Karpas-422 (cell line): ENCODE results near the gene TSPAN9. TPM values are rescaled to one million over a fixed set of nuclear protein-coding genes. Genes with fewer than 3 reads are reported as not detected.

Experiments used
- DNase-seq: peaks from one replicate; pipeline ENCODE4 v3.0.0-alpha.2; 2015
- H2AFZ ChIP-seq: fragments of 200-600 bp; sonication (generic); 2 replicates; pipeline ENCODE4 v1.6.1; 2014; ENCODE audit warnings: antibody characterized with exemption, low read length, mixed read lengths
- H3K27ac ChIP-seq: fragments of 200-600 bp; sonication (generic); 2 replicates; pipeline ENCODE4 v1.5.1; 2014; ENCODE audit warnings: mild to moderate bottlenecking, low read length, moderate library complexity
- H3K27me3 ChIP-seq: fragments of 200-600 bp; sonication (generic); 2 replicates; pipeline ENCODE4 v1.6.1; 2014; ENCODE audit warnings: low read length, mixed read lengths
- H3K36me3 ChIP-seq: fragments of 200-600 bp; sonication (generic); 2 replicates; pipeline ENCODE4 v1.6.1; 2014; ENCODE audit warnings: low read length, mixed read lengths; ENCODE audit not compliant: insufficient read depth
- H3K4me1 ChIP-seq: fragments of 200-600 bp; sonication (generic); 2 replicates; pipeline ENCODE4 v1.6.1; 2014; ENCODE audit warnings: mild to moderate bottlenecking, low read length, mixed read lengths
- H3K4me2 ChIP-seq: fragments of 200-600 bp; sonication (generic); 2 replicates; pipeline ENCODE4 v1.6.1; 2014; ENCODE audit warnings: low read length, low read depth, mild to moderate bottlenecking; ENCODE audit not compliant: poor library complexity, severe bottlenecking
- H3K4me3 ChIP-seq: fragments of 200-600 bp; sonication (generic); 2 replicates; pipeline ENCODE4 v1.5.1; 2014; ENCODE audit warnings: mild to moderate bottlenecking, antibody characterized with exemption, low read length, mixed read lengths
- H3K79me2 ChIP-seq: fragments of 200-600 bp; sonication (generic); 2 replicates; pipeline ENCODE4 v1.6.1; 2014; ENCODE audit warnings: mild to moderate bottlenecking, low read length, mixed read lengths
- H3K9ac ChIP-seq: fragments of 200-600 bp; sonication (generic); 2 replicates; pipeline ENCODE4 v1.6.0; 2014; ENCODE audit warnings: low read length
- H3K9me2 ChIP-seq: fragments of 200-600 bp; sonication (generic), shearing (Covaris generic); replicated peaks from 2 replicates; pipeline ENCODE4 v1.6.0; 2014; ENCODE audit warnings: mild to moderate bottlenecking, low read length, moderate library complexity; ENCODE audit not compliant: insufficient read depth
- H3K9me3 ChIP-seq: fragments of 300-700, 200-600 bp; sonication (generic); 2 replicates; pipeline ENCODE4 v1.6.1; 2014; ENCODE audit warnings: low read length, mixed read lengths
- H4K20me1 ChIP-seq: fragments of 200-600 bp; sonication (generic); 2 replicates; pipeline ENCODE4 v1.6.1; 2014; ENCODE audit warnings: mild to moderate bottlenecking, antibody characterized with exemption, low read length, low read depth; ENCODE audit not compliant: insufficient read depth
- total RNA-seq: library from RNA; depleted of rRNA; stranded (reverse); fragments of >200 nt; shearing (Covaris generic); gene quantifications from 2 replicates; pipeline ENCODE4 v1.2.3, GENCODE V29; 2014; ENCODE audit warnings: low replicate concordance

Gene TSPAN9
- total RNA-seq, 1 experiment from 2014 or later, result 2.0 TPM

DNA sequence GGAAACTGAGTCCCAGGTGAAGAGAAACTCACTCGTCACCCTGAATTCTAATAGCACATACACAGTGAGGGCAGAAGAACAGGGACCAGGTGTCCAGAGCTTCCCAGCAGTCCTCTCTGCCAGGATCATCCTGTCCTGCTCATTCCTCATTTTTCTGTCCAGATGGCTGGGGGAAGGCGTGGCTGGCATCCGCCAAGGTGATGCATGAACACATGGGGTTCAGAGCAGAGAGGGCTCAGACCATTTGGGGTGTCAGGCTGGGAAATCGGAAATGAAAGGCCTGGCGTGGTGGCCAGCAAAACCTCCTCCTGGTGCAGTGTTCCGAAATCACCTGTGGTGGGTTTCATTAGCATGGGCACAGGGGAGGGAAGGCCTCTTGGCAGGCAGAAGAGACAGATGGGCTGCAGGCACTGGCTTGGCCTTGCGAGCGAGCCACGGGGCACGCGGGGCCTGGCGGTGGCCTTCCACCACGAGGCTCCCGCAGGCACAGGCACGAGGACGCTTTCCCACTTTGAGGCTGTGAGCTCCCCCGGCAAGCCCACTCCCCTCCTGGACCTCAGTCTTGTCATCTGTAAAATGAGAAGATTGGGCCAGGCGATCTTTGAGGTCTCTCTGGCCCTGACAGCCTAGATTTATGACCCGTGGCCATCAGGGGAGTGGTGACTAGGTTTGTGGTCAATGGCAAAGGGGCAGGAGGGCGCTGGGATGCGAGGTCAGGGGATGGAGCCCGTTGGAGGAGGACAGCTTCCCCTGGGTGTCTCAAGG is 68.5 kb downstream of the TSPAN9 start:
- no peak for DNase-seq
- Histone ChIP-seq H3K9me2 (no peaks in the 10 kb centered on the region), H3K79me2 (no peaks in the 10 kb centered on the region), H3K27ac (no peak overlapping the region), H3K9ac (no peak overlapping the region), H3K4me3 (no peak overlapping the region), H4K20me1 (no peaks in the 10 kb centered on the region), H2AFZ (no peak overlapping the region), H3K4me2 (no peak overlapping the region), H3K27me3 (no peaks in the 10 kb centered on the region), H3K9me3 (no peaks in the 10 kb centered on the region), H3K36me3 (no peaks in the 10 kb centered on the region), H3K4me1 (no peaks in the 10 kb centered on the region)

DNA sequence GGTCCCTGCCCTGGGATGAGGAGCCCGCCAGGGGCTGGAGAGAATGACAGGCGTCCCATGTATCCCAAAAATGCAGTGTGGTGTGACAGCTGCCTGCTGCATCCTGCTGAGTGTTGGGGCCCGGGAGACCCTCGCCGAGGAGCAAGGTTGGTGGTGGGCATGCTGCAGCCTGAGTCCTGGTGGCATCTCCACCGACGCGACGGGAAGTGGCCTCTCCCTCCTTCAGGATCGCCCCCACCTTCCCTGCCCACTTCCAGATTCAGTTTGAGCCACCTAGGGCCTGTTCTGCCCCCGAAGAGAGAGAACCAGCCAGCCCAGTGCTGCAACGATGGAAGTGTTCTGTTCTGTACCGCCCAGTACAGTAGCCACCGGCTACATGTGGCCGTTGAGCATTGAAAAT is 70.1 kb downstream of the TSPAN9 start:
- Histone ChIP-seq H3K9ac (no peak overlapping the region), H3K9me3 (no peaks in the 10 kb centered on the region), H3K9me2 (no peaks in the 10 kb centered on the region), H2AFZ (no peak overlapping the region), H3K4me3 (no peak overlapping the region), H3K4me1 (no peaks in the 10 kb centered on the region), H4K20me1 (no peaks in the 10 kb centered on the region), H3K36me3 (no peaks in the 10 kb centered on the region), H3K27ac (no peak overlapping the region), H3K4me2 (no peak overlapping the region), H3K79me2 (no peaks in the 10 kb centered on the region), H3K27me3 (no peaks in the 10 kb centered on the region)
- DNase-seq, result no peak

GRCh38 chr12:3148366-3149000 is 71.3 kb downstream of the TSPAN9 start:
- Histone ChIP-seq H3K27me3 (no peaks in the 10 kb centered on the region), H3K27ac (no peak overlapping the region), H3K4me1 (no peaks in the 10 kb centered on the region), H3K79me2 (no peaks in the 10 kb centered on the region), H4K20me1 (no peaks in the 10 kb centered on the region), H3K4me2 (no peak overlapping the region), H3K9ac (no peak overlapping the region), H2AFZ (no peak overlapping the region), H3K36me3 (no peaks in the 10 kb centered on the region), H3K9me3 (no peaks in the 10 kb centered on the region), H3K4me3 (no peak overlapping the region), H3K9me2 (no peaks in the 10 kb centered on the region)
- DNase-seq, result no peak

GRCh38 chr12:3149515-3150307 is 72.5 kb downstream of the TSPAN9 start:
- Histone ChIP-seq H3K9me2 (no peaks in the 10 kb centered on the region), H3K27me3 (no peaks in the 10 kb centered on the region), H4K20me1 (no peaks in the 10 kb centered on the region), H3K9me3 (no peaks in the 10 kb centered on the region), H3K4me3 (no peak overlapping the region), H3K27ac (no peak overlapping the region), H3K36me3 (no peaks in the 10 kb centered on the region), H3K9ac (no peak overlapping the region), H3K4me1 (no peaks in the 10 kb centered on the region), H2AFZ (no peak overlapping the region), H3K79me2 (no peaks in the 10 kb centered on the region), H3K4me2 (no peak overlapping the region)
- no peak for DNase-seq

- Histone ChIP-seq H3K9me2 (no peaks in the 10 kb centered on the region), H2AFZ (no peak overlapping the region), H3K27ac (no peak overlapping the region), H3K4me2 (no peak overlapping the region), H3K79me2 (no peaks in the 10 kb centered on the region), H3K27me3 (no peaks in the 10 kb centered on the region), H3K36me3 (no peaks in the 10 kb centered on the region), H4K20me1 (no peaks in the 10 kb centered on the region), H3K4me1 (no peaks in the 10 kb centered on the region), H3K9ac (no peak overlapping the region), H3K4me3 (no peak overlapping the region), H3K9me3 (no peaks in the 10 kb centered on the region)
- DNase-seq, result no peak
Observed at GRCh38 chr12:3150308-3150670, 73.1 kb downstream of the TSPAN9 start.

DNA sequence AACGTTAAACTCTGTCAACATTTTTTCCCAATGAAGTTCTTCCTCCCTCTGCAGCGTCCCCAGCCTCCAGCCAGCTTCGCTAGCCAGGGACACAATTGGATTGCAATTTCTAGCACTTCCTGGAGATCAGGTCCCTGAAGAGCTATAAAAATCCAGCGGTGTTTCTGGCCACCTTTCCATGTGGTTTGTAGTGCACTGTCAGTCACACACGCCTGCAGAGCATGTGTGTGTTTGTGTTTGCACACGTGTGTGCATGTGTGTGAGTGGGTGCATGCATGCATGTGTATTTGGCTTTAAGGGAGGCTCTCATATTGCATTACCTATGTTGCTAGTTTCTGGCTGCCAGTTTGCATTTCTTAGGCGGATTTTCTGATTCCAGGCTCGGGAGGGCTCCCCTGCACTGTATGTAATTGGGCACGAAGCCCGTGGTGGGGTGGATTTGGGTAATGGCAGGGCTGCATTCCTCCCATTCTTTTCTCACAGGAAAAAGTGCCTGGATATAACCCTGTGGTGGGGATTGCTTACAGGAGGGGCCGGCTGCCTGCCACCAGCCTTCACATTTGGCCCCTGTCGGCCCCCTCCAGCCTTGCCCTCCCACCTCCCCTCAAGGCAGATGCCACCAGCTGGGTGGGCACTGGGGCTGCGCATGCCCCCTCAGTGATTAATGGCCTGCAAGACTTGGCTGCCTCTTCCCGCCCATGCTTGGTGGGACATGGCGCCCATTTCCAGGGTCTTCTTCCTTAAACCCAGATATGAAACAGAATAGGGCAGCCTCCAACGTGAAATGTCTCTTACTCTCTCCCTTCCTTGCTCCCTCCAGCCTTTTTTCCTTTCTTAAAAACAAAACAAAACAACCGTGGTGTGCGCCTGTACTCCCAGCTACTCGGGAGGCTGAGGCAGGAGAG is 74.0 kb downstream of the TSPAN9 start:
- Histone ChIP-seq H3K27ac (no peak overlapping the region), H4K20me1 (no peaks in the 10 kb centered on the region), H3K9me2 (no peaks in the 10 kb centered on the region), H3K9ac (no peak overlapping the region), H3K27me3 (no peaks in the 10 kb centered on the region), H3K4me1 (no peaks in the 10 kb centered on the region), H3K9me3 (no peaks in the 10 kb centered on the region), H3K4me3 (no peak overlapping the region), H2AFZ (no peak overlapping the region), H3K79me2 (no peaks in the 10 kb centered on the region), H3K36me3 (no peaks in the 10 kb centered on the region), H3K4me2 (no peak overlapping the region)
- DNase-seq, result no peak

GRCh38 chr12:3152011-3152511 is 74.9 kb downstream of the TSPAN9 start:
- no peaks in the 10 kb centered on the region for H3K27me3 ChIP-seq
- no peaks in the 10 kb centered on the region for H3K79me2 ChIP-seq
- H3K9me2 ChIP-seq, result no peaks in the 10 kb centered on the region
- no peaks in the 10 kb centered on the region for H3K9me3 ChIP-seq
- no peak overlapping the region for H3K27ac ChIP-seq
- DNase-seq, result no peak
- H4K20me1 ChIP-seq, result no peaks in the 10 kb centered on the region
- H3K4me2 ChIP-seq, result no peak overlapping the region
- no peaks in the 10 kb centered on the region for H3K4me1 ChIP-seq
- no peak overlapping the region for H2AFZ ChIP-seq
- H3K9ac ChIP-seq, result no peak overlapping the region
- no peaks in the 10 kb centered on the region for H3K36me3 ChIP-seq
- H3K4me3 ChIP-seq, result no peak overlapping the region
